IPS-18a (cell line): ENCODE data around the gene HOXA3.
A peak's percentile ranks its signal among the peaks of the same experiment; 100 is the strongest.

Experiments used
- H3K27ac ChIP-seq: one replicate; pipeline ENCODE4 v1.5.1; 2013; ENCODE audit warnings: low read length
- H3K27me3 ChIP-seq: one replicate; pipeline ENCODE4 v1.6.1; 2013; ENCODE audit warnings: mild to moderate bottlenecking, low read length; ENCODE audit not compliant: control insufficient read depth, insufficient read depth
- H3K36me3 ChIP-seq: one replicate; pipeline ENCODE4 v1.6.1; 2013; ENCODE audit warnings: low read depth, low read length; ENCODE audit not compliant: control insufficient read depth
- H3K4me1 ChIP-seq: one replicate; pipeline ENCODE4 v1.6.1; 2013; ENCODE audit warnings: low read depth, low read length; ENCODE audit not compliant: control insufficient read depth
- H3K4me3 ChIP-seq: one replicate; pipeline ENCODE4 v1.5.1; 2013; ENCODE audit warnings: low read length
- H3K9ac ChIP-seq: one replicate; pipeline ENCODE4 v1.6.1; 2013; ENCODE audit warnings: mild to moderate bottlenecking, low read length, moderate library complexity
- H3K9me3 ChIP-seq: one replicate; pipeline ENCODE4 v1.6.1; 2013; ENCODE audit warnings: low read depth, low read length; ENCODE audit not compliant: control insufficient read depth

The HOXA3 gene

DNA sequence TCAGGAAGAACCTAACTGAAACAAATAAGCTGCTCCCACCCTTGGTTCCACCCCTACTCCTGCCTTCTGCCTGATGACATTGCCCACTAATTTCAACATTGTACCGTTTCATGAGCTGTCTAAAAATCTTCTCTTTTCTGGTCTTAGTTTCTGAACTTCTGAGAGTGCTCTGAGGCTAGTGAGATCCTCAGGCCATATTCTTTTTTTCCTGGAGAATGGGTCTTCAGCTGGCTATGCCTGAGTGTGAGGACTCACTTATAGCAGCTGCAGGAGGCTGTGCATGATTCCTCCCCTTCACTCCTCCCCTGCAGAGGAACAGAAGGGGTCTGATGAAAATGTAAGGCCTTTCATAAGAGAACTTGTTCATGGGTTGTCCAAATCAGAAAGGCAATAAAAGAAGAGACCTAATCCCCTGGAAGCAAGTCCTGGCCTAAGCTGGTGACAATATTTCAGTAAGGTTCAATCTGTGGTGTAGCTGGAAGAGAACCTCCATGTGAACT, 32.9 kb downstream of the HOXA3 start:
- Histone ChIP-seq H3K4me1 (no peaks in the 10 kb centered on the region), H3K36me3 (no peaks in the 10 kb centered on the region), H3K9ac (no peak overlapping the region), H3K27ac (no peak overlapping the region), H3K4me3 (no peak overlapping the region), H3K9me3 (peaks cover 4% of the 10 kb centered on the region), H3K27me3 (peaks cover 100% of the 10 kb centered on the region)

DNA sequence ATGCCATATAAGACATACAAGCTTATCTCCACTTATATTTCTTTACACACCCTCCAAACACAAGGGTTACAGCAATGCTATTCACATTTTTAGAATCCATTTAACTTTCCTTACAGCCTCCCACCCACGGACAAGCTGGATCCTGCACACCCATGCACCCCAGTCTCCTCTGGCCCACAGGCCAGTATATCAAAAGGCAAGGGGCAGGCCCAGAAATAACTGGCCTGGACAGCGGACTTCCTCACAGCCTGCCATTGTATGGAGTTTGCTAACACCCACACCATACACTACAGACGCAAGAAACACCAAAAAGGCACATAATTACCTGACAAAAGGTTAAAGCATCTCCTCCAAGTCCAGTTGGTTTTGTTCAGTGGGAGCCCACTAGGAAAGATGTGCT, 33.8 kb downstream of the HOXA3 start:
- H3K27ac ChIP-seq = no peak overlapping the region
- H3K4me3 ChIP-seq = no peak overlapping the region
- H3K36me3 ChIP-seq = no peaks in the 10 kb centered on the region
- H3K4me1 ChIP-seq = no peaks in the 10 kb centered on the region
- H3K9ac ChIP-seq = no peak overlapping the region
- peaks cover 4% of the 10 kb centered on the region for H3K9me3 ChIP-seq
- H3K27me3 ChIP-seq = peaks cover 97% of the 10 kb centered on the region

DNA sequence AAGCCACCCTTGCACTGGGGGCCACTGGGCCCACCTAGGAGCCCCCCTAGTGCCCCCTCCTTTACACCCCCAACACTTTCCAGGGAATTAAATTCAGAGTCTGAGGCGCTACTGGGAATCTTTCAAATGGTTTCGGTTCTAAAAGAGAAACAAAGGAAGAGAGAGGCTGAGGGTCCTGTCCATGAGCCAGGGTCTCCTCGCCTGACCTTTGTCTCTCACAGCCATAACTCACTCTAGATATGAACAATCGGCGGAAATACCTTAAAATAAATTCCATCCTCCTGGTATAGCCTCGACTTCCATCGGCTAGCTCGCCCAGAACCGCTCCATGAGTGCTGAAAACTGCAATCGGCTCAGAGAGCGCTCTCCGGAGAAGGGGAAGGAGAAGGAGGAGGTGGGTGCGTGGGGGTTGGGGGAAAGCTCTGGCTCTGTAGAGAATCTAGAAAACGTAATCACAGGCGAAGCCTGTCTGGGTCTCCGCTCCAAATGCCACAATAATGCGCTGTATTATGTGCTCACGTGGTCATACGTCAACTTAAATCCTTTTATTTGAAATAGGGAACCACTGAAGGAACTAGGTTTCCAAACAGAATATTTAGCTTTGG, 34.4 kb downstream of the HOXA3 start:
- no peaks in the 10 kb centered on the region for H3K36me3 ChIP-seq
- H3K9me3 ChIP-seq = peaks cover 4% of the 10 kb centered on the region
- no peaks in the 10 kb centered on the region for H3K4me1 ChIP-seq
- no peak overlapping the region for H3K4me3 ChIP-seq
- peaks cover 97% of the 10 kb centered on the region for H3K27me3 ChIP-seq
- H3K27ac ChIP-seq = no peak overlapping the region
- H3K9ac ChIP-seq = no peak overlapping the region

DNA sequence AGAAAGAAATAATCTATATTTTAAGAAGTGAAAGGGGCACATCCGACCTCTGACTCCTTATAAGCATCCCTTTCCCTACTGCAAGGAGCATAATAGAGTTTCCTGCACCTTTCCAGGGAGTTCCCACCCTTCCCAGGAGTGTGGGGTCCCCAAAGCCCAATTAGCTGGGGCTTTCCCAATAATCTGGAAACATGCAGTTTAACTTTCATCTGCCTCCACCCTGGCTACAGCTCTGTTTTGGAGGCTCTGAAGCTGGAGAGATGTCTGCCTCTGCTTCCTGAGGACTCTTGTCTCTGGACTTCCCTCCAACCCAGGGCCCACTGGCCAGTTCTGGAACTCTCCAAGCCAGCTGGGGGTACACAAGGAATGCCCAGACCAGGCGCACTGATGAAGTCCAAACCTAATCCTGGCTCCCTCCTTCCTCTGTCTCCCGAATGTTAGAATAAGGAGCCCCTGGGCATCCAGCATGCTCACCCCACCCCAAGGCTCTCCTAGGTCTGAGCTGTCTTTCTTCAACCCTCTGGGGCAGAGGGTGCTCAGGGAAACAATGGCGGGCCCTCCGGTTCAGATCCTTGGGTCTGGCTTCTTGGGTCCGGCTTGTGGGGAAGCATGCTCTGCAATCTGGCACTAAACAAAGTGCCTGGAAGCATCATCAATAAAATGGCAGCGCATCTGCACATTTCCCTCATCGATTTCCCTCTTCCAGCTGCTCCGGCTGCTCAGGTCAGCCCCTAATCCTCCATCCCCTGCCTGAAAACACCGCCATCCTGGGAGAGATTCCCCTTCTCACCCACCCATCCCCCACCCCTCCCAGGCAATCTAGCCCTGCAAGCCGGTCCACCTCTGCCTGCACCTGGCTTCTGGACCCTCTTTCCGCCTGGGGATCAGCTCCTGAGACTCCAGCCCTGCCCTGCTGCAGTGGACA, 35.2 kb downstream of the HOXA3 start:
- no peak overlapping the region for H3K9ac ChIP-seq
- H3K27me3 ChIP-seq = peaks cover 97% of the 10 kb centered on the region
- no peaks in the 10 kb centered on the region for H3K4me1 ChIP-seq
- no peak overlapping the region for H3K4me3 ChIP-seq
- no peaks in the 10 kb centered on the region for H3K36me3 ChIP-seq
- H3K27ac ChIP-seq = no peak overlapping the region
- peaks cover 4% of the 10 kb centered on the region for H3K9me3 ChIP-seq

DNA sequence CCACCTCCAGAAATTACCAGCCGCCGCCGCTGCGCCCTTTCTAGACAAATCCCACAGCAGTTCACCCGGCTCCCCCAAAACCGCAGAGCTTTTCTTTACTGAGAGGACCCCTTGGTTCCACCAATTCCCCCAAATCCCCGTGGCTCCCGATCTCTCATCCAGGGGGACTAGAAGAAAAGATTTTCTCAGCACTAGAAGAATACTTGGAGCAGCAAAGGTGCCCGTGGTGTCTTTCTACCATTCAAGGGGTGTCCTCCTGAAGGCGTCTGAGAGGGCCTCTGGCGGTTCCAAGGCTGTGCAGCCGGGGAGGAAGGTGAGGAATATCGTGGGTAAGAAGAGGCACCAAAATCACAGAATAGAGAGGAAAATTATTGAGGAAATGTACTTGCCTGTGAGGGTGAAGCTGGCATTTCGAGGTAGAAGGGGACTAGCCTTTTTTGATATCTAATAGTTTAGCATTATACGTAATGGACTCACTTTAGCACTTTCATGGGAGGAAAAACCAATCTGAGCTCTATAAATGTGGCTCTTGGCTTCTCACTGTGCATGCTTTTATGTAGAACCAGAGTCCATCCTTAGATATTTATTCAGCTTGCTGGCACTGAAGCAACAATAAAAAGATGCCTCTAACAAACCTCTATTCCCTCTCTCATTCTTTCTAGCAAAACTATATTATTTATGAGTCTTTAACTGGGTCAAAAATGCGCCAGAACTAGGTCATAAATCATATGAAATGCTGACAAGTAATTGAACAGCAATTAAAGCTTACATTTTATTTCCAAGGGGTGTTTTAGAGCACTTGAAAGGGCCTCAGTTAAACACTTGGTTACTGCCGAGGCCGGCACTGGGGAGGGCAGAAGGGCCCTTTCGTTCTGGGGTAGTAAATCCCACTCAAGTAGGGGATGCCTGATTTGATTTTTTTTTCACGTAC, 36.1 kb downstream of the HOXA3 start:
- H3K9me3 ChIP-seq = peaks cover 4% of the 10 kb centered on the region
- no peaks in the 10 kb centered on the region for H3K4me1 ChIP-seq
- H3K36me3 ChIP-seq = no peaks in the 10 kb centered on the region
- H3K9ac ChIP-seq = no peak overlapping the region
- no peak overlapping the region for H3K4me3 ChIP-seq
- H3K27me3 ChIP-seq = peaks cover 97% of the 10 kb centered on the region
- no peak overlapping the region for H3K27ac ChIP-seq

DNA sequence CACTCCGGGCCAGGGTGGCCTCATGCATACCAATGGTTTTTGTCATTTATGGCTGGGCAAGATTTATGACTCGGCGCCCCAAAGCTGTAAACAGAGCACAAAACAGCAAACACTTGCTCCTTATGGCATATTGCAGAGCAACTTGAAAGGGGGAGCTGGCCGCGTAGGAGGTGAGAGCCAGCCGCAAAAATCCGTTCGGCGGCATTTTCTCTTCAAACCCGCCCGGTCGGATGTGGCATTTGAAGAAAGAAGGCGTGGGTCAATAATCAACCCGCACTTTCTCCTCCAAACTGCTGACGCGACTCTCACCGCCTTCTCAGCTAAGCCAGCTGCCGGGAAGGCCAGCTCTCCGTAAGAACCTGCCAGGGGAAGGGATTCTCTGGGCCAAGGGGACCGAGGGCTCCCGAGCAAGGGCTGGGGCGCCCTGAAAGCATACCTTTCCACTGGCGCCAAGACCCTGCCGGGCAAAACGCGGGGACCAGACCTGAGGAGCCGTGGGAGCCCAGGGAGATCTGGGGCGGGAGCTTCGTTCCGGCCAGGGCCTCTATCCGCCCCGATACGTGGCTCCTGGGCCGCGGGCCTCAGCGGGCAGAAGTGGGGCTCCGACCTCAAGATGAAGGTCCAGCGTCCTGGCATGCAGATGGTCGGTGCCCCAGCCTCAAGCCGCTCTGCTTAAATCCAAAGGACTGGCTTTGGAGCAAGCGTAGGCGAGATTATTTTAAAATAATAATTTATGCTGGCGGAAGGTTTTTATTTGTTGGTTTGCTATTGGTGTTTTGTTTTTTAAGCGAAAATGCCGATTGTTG, 37.0 kb downstream of the HOXA3 start:
- Histone ChIP-seq H3K9ac (no peak overlapping the region), H3K4me1 (no peaks in the 10 kb centered on the region), H3K27ac (no peak overlapping the region), H3K36me3 (no peaks in the 10 kb centered on the region), H3K9me3 (peaks cover 4% of the 10 kb centered on the region), H3K27me3 (peaks cover 97% of the 10 kb centered on the region), H3K4me3 (no peak overlapping the region)

DNA sequence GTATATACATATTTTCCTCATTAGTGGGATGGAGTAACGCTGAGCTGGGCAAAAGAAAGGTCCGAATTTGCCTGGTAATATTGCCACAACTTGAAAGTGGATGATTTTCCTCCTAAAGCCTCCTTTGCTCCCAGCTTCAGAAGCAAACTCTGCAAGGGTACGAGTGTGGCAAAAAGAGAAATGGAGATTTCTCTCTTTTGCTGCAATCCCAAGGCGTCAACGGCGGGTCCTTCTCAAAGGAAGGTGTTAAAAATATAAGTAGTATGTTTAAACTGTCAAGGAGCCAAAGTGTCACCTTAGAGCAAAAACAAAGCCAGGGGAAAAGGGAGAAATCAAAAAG, 37.5 kb downstream of the HOXA3 start:
- no peak overlapping the region for H3K27ac ChIP-seq
- H3K4me1 ChIP-seq = no peaks in the 10 kb centered on the region
- peaks cover 3% of the 10 kb centered on the region for H3K9me3 ChIP-seq
- H3K9ac ChIP-seq = no peak overlapping the region
- no peak overlapping the region for H3K4me3 ChIP-seq
- H3K27me3 ChIP-seq = peaks cover 97% of the 10 kb centered on the region
- no peaks in the 10 kb centered on the region for H3K36me3 ChIP-seq

DNA sequence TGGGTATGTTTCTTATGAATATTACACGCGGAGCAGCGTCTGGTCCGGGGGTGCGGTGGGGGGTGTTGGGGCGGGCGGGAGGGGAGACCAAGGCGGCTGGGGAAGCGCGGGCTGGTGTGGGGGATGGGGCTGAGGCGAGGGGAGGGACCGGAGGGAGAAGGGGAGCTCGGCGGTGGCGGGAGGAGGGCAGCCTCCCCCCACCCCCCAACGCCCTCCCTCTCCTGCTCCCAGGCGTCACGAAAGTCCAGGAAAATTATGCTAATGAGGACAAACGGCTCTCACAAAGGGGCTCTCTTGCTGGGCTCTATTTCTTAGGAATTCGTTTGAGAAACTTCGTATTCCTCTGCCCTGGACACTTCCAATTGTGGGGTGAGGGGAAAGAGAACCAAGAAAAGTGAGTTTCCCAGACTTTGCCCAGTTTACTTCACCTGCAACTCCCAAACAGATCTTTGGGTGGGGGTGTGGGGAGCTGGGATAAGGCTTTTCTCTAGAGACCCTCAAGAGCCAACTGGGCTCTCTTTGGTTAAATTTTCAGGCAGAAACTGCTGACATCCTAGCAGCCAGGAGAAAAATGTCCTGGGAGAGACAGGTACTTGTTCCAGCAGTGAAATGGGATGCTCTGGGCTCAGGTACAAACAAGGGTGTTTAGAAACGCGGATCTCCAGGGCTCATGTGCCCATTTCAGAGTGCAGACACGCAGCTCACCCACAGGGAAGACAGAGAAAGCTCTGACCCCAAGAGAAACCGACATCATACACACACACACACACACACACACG, 38.2 kb downstream of the HOXA3 start:
- H3K4me1 ChIP-seq = no peaks in the 10 kb centered on the region
- H3K27me3 ChIP-seq = peaks cover 97% of the 10 kb centered on the region
- H3K9ac ChIP-seq = no peak overlapping the region
- no peak overlapping the region for H3K4me3 ChIP-seq
- H3K27ac ChIP-seq = no peak overlapping the region
- H3K9me3 ChIP-seq = no peaks in the 10 kb centered on the region
- no peaks in the 10 kb centered on the region for H3K36me3 ChIP-seq

DNA sequence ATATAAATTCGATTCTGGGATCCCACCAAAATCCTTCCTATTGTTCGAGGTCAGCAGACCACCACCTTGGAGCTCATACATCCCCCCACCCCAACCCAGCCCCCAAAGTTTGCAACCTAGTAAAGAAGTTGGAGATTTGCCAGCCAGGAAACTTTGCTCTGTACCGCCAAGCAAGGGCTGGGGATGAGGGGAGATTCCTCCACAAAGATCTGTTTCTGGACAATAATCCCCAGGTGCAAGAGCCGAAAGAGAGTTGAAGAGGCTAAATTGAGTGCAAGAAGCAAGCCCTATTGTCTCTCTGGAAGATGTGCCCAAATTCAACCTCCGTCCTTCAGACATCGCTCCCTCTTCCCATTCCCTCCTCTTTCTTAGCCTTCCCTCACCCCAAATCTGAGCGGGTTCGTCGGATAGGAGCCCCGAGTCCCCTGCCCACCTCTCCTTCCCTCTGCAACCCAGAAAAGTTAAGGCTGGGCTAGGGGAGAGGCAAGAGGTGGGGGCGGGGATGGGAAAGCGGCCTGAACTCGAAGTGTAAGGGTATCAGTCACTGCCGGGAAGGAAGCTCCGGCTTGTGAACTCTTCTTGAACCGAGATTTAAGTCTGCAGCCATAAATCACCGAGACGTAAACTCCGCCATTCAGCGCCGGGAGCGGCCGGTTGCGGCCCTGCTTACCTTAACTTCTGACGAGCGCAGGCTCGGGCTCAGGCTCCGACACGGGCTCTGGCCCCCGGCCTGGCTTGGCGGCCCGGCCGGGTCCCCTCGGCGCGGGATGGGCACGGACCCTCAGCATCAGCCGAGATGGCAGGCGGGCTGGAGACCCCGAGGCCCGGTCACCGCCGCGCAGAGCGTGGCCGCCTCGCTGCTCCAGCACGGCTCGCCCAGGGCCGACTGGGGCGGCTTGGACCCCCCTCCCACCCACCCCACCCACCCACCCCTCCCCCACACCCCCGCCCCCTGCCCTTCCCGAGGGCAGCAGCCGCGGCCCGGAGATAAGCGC, 39.1 kb downstream of the HOXA3 start:
- H3K36me3 ChIP-seq = no peaks in the 10 kb centered on the region
- peak overlapping the region; percentile 36 for H3K4me3 ChIP-seq
- no peak overlapping the region for H3K27ac ChIP-seq
- peaks cover 97% of the 10 kb centered on the region for H3K27me3 ChIP-seq
- no peaks in the 10 kb centered on the region for H3K4me1 ChIP-seq
- H3K9ac ChIP-seq = no peak overlapping the region
- H3K9me3 ChIP-seq = no peaks in the 10 kb centered on the region
